WTC11 (cell line): ENCODE measurements around the gene PTP4A2. TPM values are rescaled to one million over a fixed set of nuclear protein-coding genes. Genes with fewer than 3 reads are reported as not detected.
A peak's percentile ranks its signal among the peaks of the same experiment; 100 is the strongest.

ENCODE experiments used
- ATAC-seq: fragments of 200-7000 bp; cut with Tn5 transposase; 2 replicates; pipeline ENCODE4 v1.10.0; 2021; ENCODE audit warnings: mild to moderate bottlenecking, moderate library complexity
- CTCF ChIA-PET: fragments of 300-600 bp; sonication (Branson Sonifier 250); formaldehyde crosslinking; loops from one replicate; lab custom pipeline; 2021; ENCODE audit warnings: antibody characterized with exemption; lab: Charles Lee
- POLR2A ChIA-PET: fragments of 350-600 bp; sonication (Branson Sonifier 250); formaldehyde crosslinking; loops from one replicate; lab custom pipeline; 2021; ENCODE audit warnings: antibody characterized with exemption; lab: Charles Lee
- DNase-seq: peaks from one replicate; pipeline ENCODE4 v3.0.0; 2021; ENCODE audit warnings: low spot score
- H3K27ac Mint-ChIP-seq: 2 replicates; pipeline ENCODE4 v1.8.0; 2021; ENCODE audit warnings: mixed read lengths
- H3K27me3 Mint-ChIP-seq: 2 replicates; pipeline ENCODE4 v1.8.0; 2021; ENCODE audit warnings: low read depth, mild to moderate bottlenecking, moderate library complexity, mixed read lengths
- H3K36me3 Mint-ChIP-seq: 2 replicates; pipeline ENCODE4 v1.8.0; 2021; ENCODE audit warnings: mixed read lengths
- H3K4me1 Mint-ChIP-seq: 2 replicates; pipeline ENCODE4 v1.8.0; 2022; ENCODE audit warnings: mixed read lengths
- H3K4me3 Mint-ChIP-seq: 2 replicates; pipeline ENCODE4 v1.8.0; 2021; ENCODE audit warnings: mild to moderate bottlenecking, moderate library complexity, mixed read lengths
- H3K9me3 Mint-ChIP-seq: 2 replicates; pipeline ENCODE4 v1.8.0; 2021; ENCODE audit warnings: mixed read lengths
- CREM ChIP-seq: sonication (generic); formaldehyde crosslinking; IDR thresholded peaks from 2 replicates; pipeline ENCODE4 v1.8.1; 2022; ENCODE audit warnings: mild to moderate bottlenecking, missing genetic modification reagents, moderate library complexity
- GABPB1 ChIP-seq: sonication (generic); formaldehyde crosslinking; IDR thresholded peaks from 2 replicates; pipeline ENCODE4 v1.8.1; 2023; ENCODE audit warnings: mild to moderate bottlenecking, missing genetic modification reagents
- HMGA2 ChIP-seq: fragments of 250-450 bp; sonication (Bioruptor Pico); IDR thresholded peaks from 2 replicates; pipeline ENCODE4 v1.4.0; 2021; ENCODE audit warnings: mild to moderate bottlenecking, moderate library complexity
- JAZF1 ChIP-seq: fragments of 250-450 bp; sonication (Bioruptor Pico); IDR thresholded peaks from 2 replicates; pipeline ENCODE4 v1.9.0; 2021; ENCODE audit warnings: moderate library complexity, mild to moderate bottlenecking, inconsistent platforms
- KAT7 ChIP-seq: sonication (generic); formaldehyde crosslinking; IDR thresholded peaks from 2 replicates; pipeline ENCODE4 v1.8.1; 2023; ENCODE audit warnings: missing genetic modification reagents, mild to moderate bottlenecking, borderline replicate concordance
- NFATC4 ChIP-seq: fragments of 250-450 bp; sonication (Bioruptor Pico); IDR thresholded peaks from 2 replicates; pipeline ENCODE4 v1.9.0; 2021; ENCODE audit warnings: mild to moderate bottlenecking
- NR2C2 ChIP-seq: sonication (generic); formaldehyde crosslinking; IDR thresholded peaks from 2 replicates; pipeline ENCODE4 v1.8.0; 2022; ENCODE audit warnings: mild to moderate bottlenecking, missing genetic modification reagents
- RELA ChIP-seq: sonication (generic); formaldehyde crosslinking; IDR thresholded peaks from 2 replicates; pipeline ENCODE4 v1.8.1; 2022; ENCODE audit warnings: missing genetic modification reagents, mild to moderate bottlenecking, borderline replicate concordance
- TEAD4 ChIP-seq: sonication (generic); formaldehyde crosslinking; IDR thresholded peaks from 2 replicates; pipeline ENCODE4 v1.8.0; 2022; ENCODE audit warnings: mild to moderate bottlenecking, missing genetic modification reagents
- ZNF232 ChIP-seq: sonication (generic); formaldehyde crosslinking; IDR thresholded peaks from 2 replicates; pipeline ENCODE4 v1.8.0; 2022; ENCODE audit warnings: mild to moderate bottlenecking, missing genetic modification reagents
- ZNF317 ChIP-seq: sonication (generic); formaldehyde crosslinking; IDR thresholded peaks from 2 replicates; pipeline ENCODE4 v1.8.1; 2023; ENCODE audit warnings: low read depth, mild to moderate bottlenecking, moderate library complexity, missing genetic modification reagents, borderline replicate concordance
- total RNA-seq: library from RNA; stranded (reverse); gene quantifications from 3 replicates; pipeline ENCODE4 v1.2.3, GENCODE V29; 2021
- TF ChIP-seq, protein P1 (sequence below): sonication (generic); formaldehyde crosslinking; IDR thresholded peaks from 2 replicates; pipeline ENCODE4 v1.8.1; 2023; ENCODE audit warnings: mild to moderate bottlenecking, missing genetic modification reagents, borderline replicate concordance
- TF ChIP-seq, protein P2 (sequence below): sonication (generic); formaldehyde crosslinking; IDR thresholded peaks from 2 replicates; pipeline ENCODE4 v1.8.1; 2023; ENCODE audit warnings: mild to moderate bottlenecking, missing genetic modification reagents
- TF ChIP-seq, protein P3 (sequence below): sonication (generic); formaldehyde crosslinking; IDR thresholded peaks from 2 replicates; pipeline ENCODE4 v1.8.0; 2023; ENCODE audit warnings: missing genetic modification reagents
- TF ChIP-seq, protein P4 (sequence below): sonication (generic); formaldehyde crosslinking; IDR thresholded peaks from 2 replicates; pipeline ENCODE4 v1.8.1; 2023; ENCODE audit warnings: mild to moderate bottlenecking, moderate library complexity, missing genetic modification reagents
- TF ChIP-seq, protein P5 (sequence below): sonication (generic); formaldehyde crosslinking; IDR thresholded peaks from 2 replicates; pipeline ENCODE4 v1.8.1; 2023; ENCODE audit warnings: mild to moderate bottlenecking, missing genetic modification reagents, moderate library complexity
- TF ChIP-seq, protein P6 (sequence below): sonication (generic); formaldehyde crosslinking; IDR thresholded peaks from 2 replicates; pipeline ENCODE4 v1.8.0; 2022; ENCODE audit warnings: mild to moderate bottlenecking, missing genetic modification reagents
- TF ChIP-seq, protein P7 (sequence below): sonication (generic); formaldehyde crosslinking; IDR thresholded peaks from 2 replicates; pipeline ENCODE4 v1.8.0; 2022; ENCODE audit warnings: mild to moderate bottlenecking, missing genetic modification reagents
- TF ChIP-seq, protein P8 (sequence below): fragments of 250-450 bp; sonication (Bioruptor Pico); conservative IDR thresholded peaks from 2 replicates; pipeline ENCODE4 v1.9.0; 2021; ENCODE audit warnings: mild to moderate bottlenecking
- TF ChIP-seq, protein P9 (sequence below): sonication (generic); formaldehyde crosslinking; IDR thresholded peaks from 2 replicates; pipeline ENCODE4 v1.8.1; 2023; ENCODE audit warnings: mild to moderate bottlenecking, missing genetic modification reagents, moderate library complexity

The PTP4A2 gene
- total RNA-seq, 1 experiment from 2014 or later = 172 TPM

DNA sequence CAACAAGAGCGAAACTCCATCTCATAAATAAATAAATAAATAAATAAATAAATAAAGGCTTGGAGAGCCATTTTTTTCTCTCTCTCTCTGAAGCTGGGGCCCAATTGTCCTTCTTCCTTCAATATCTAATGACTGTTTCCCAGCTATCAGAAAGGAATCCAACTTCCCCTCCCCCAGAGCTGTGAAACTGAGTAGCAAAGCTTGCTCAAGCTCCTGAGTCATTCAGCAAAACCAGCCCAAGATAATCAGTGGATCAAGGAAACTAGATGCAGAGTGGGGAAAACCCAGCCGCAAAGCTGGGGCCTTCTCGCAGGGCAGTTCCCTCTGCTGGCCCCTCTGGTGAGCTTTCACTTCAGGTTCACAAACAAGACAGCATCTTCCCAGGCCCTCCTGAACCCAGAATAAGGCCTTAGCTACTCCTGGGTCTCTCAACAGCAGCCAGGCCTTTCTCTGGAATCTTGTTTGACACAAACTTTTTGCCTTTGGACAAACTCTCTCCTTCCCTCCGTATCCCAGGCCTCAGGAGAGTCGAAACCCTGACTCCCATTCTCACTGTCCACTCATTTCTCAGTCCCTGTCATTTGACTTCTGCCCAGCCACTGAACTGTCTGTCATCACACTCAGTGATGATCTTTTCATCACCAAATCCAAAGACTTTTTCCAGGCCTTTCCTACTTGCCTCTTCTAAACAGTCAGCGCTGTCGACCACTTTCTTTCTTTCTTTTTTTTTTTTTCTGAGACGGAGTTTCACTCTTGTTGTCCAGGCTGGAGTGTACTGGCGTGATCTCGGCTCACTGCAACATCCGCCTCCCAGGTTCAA, 18.0 kb upstream of the PTP4A2 start (continued):
- TF ChIP-seq, protein P1, sequence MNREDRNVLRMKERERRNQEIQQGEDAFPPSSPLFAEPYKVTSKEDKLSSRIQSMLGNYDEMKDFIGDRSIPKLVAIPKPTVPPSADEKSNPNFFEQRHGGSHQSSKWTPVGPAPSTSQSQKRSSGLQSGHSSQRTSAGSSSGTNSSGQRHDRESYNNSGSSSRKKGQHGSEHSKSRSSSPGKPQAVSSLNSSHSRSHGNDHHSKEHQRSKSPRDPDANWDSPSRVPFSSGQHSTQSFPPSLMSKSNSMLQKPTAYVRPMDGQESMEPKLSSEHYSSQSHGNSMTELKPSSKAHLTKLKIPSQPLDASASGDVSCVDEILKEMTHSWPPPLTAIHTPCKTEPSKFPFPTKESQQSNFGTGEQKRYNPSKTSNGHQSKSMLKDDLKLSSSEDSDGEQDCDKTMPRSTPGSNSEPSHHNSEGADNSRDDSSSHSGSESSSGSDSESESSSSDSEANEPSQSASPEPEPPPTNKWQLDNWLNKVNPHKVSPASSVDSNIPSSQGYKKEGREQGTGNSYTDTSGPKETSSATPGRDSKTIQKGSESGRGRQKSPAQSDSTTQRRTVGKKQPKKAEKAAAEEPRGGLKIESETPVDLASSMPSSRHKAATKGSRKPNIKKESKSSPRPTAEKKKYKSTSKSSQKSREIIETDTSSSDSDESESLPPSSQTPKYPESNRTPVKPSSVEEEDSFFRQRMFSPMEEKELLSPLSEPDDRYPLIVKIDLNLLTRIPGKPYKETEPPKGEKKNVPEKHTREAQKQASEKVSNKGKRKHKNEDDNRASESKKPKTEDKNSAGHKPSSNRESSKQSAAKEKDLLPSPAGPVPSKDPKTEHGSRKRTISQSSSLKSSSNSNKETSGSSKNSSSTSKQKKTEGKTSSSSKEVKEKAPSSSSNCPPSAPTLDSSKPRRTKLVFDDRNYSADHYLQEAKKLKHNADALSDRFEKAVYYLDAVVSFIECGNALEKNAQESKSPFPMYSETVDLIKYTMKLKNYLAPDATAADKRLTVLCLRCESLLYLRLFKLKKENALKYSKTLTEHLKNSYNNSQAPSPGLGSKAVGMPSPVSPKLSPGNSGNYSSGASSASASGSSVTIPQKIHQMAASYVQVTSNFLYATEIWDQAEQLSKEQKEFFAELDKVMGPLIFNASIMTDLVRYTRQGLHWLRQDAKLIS (CRISPR knock-in tag) = no peak
- TF ChIP-seq ZNF232 (CRISPR knock-in tag) = no peak
- TF ChIP-seq HMGA2 = no peak
- TF ChIP-seq NR2C2 (CRISPR knock-in tag) = no peak
- TF ChIP-seq CREM = no peak
- TF ChIP-seq JAZF1 (CRISPR knock-in tag) = no peak
- no peak for TF ChIP-seq ZNF317 (CRISPR knock-in tag)
- TF ChIP-seq, protein P2, sequence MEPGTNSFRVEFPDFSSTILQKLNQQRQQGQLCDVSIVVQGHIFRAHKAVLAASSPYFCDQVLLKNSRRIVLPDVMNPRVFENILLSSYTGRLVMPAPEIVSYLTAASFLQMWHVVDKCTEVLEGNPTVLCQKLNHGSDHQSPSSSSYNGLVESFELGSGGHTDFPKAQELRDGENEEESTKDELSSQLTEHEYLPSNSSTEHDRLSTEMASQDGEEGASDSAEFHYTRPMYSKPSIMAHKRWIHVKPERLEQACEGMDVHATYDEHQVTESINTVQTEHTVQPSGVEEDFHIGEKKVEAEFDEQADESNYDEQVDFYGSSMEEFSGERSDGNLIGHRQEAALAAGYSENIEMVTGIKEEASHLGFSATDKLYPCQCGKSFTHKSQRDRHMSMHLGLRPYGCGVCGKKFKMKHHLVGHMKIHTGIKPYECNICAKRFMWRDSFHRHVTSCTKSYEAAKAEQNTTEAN (CRISPR knock-in tag) = no peak
- TF ChIP-seq NFATC4 (CRISPR knock-in tag) = no peak
- no peak for TF ChIP-seq TEAD4
- TF ChIP-seq, protein P3, sequence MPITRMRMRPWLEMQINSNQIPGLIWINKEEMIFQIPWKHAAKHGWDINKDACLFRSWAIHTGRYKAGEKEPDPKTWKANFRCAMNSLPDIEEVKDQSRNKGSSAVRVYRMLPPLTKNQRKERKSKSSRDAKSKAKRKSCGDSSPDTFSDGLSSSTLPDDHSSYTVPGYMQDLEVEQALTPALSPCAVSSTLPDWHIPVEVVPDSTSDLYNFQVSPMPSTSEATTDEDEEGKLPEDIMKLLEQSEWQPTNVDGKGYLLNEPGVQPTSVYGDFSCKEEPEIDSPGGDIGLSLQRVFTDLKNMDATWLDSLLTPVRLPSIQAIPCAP (CRISPR knock-in tag) = no peak
- TF ChIP-seq, all 79 proteins: peak for 0

DNA sequence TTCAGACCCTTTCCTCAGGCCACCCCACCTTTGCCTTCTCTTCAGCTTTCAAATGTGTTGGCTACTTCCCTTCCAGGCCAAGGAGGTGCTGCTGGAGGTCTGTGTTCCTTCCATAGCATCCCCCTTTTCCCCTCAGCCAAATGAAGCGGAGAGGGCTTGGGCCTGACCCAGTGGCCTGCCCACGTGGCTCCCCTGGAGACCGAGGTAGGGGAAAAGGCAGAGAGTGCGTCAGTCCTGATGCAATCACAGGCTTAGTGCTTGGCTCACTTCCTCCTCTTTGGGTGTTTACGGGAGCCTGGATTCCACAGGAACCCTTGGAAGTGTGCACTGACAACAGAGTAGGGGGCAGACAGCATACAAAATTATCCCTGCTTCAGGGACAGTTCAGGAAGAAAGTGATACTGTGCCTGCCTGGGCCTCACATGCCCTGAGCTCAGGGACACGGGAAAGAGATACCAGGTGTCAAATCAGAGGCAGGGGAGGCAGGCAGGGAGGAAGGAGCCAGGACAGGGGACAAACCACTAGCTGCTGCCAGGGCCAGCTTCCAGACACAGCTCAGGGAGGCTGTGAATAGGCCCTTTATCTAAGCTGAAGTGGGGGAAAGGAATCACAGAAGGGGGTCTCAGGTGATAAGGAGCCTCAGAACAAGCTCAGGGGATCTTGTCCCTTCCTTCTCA, 16.6 kb upstream of the PTP4A2 start:
- peaks cover 2% of the 10 kb centered on the region; the same call in 1 of the 2 replicates for H3K27me3 Mint-ChIP-seq
- CTCF ChIA-PET = interaction anchor here (0.7 to 5.6 kb wide), 17 partner anchors 9 to 261 kb away, joined by 3 to 77 read pairs (median 4); partner anchors contain the start of genes PTP4A2 and SPOCD1
- no peaks in the 10 kb centered on the region for H3K9me3 Mint-ChIP-seq
- TF ChIP-seq, protein P4, sequence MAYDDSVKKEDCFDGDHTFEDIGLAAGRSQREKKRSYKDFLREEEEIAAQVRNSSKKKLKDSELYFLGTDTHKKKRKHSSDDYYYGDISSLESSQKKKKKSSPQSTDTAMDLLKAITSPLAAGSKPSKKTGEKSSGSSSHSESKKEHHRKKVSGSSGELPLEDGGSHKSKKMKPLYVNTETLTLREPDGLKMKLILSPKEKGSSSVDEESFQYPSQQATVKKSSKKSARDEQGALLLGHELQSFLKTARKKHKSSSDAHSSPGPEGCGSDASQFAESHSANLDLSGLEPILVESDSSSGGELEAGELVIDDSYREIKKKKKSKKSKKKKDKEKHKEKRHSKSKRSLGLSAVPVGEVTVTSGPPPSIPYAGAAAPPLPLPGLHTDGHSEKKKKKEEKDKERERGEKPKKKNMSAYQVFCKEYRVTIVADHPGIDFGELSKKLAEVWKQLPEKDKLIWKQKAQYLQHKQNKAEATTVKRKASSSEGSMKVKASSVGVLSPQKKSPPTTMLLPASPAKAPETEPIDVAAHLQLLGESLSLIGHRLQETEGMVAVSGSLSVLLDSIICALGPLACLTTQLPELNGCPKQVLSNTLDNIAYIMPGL = no peak
- TF ChIP-seq, protein P5, sequence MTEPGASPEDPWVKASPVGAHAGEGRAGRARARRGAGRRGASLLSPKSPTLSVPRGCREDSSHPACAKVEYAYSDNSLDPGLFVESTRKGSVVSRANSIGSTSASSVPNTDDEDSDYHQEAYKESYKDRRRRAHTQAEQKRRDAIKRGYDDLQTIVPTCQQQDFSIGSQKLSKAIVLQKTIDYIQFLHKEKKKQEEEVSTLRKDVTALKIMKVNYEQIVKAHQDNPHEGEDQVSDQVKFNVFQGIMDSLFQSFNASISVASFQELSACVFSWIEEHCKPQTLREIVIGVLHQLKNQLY (CRISPR knock-in tag) = no peak
- TF ChIP-seq, protein P6, sequence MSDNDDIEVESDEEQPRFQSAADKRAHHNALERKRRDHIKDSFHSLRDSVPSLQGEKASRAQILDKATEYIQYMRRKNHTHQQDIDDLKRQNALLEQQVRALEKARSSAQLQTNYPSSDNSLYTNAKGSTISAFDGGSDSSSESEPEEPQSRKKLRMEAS = peak; percentile 76
- no peak for TF ChIP-seq KAT7
- TF ChIP-seq, protein P7, sequence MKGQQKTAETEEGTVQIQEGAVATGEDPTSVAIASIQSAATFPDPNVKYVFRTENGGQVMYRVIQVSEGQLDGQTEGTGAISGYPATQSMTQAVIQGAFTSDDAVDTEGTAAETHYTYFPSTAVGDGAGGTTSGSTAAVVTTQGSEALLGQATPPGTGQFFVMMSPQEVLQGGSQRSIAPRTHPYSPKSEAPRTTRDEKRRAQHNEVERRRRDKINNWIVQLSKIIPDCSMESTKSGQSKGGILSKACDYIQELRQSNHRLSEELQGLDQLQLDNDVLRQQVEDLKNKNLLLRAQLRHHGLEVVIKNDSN = peak; percentile 40; the same call in 1 of the 2 replicates
- peak; percentile 99 for TF ChIP-seq GABPB1 (CRISPR knock-in tag)
- TF ChIP-seq, protein P8, sequence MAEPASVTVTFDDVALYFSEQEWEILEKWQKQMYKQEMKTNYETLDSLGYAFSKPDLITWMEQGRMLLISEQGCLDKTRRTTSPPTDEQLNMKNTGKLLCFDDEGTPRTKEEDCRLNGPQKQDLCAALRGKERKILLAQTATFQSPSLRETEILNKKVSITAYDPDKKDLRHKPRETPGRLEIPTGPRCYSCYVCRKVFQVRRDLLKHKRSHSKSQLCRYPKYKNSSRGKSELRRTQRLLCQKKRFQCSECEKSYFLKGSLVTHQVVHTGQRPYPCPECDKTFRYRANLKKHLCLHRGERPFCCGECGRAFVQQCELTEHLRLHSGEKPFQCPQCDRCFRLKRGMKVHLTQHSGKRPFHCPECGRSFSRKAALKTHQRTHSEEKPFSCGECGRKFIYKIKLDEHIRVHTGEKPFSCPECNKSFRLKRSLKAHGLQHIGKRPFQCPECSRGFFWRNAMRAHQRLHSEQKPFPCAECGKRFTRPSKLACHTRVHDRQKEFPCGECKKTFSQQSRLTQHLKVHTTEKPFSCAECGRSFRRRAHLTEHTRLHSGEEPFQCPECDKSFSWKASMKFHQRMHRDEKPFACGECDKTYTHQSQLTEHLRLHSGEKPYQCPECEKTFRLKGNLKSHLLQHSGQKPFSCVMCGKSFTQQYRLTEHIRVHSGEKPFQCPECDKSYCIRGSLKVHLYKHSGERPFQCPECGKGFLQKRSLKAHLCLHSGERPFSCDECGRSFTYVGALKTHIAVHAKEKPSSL (CRISPR knock-in tag) = no peak
- TF ChIP-seq RELA (CRISPR knock-in tag) = no peak
- TF ChIP-seq, protein P9, sequence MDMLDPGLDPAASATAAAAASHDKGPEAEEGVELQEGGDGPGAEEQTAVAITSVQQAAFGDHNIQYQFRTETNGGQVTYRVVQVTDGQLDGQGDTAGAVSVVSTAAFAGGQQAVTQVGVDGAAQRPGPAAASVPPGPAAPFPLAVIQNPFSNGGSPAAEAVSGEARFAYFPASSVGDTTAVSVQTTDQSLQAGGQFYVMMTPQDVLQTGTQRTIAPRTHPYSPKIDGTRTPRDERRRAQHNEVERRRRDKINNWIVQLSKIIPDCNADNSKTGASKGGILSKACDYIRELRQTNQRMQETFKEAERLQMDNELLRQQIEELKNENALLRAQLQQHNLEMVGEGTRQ = no peak
- TF ChIP-seq, all 79 proteins: peak for 3
- no peak for DNase-seq
- Mint-ChIP-seq H3K27ac (peak overlapping the region; percentile 67), H3K36me3 (no peaks in the 10 kb centered on the region), H3K4me3 (no peak overlapping the region), H3K4me1 (peaks cover 40% of the 10 kb centered on the region)
- ATAC-seq = peak; percentile 50
- POLR2A ChIA-PET = interaction anchor here (0.5 to 3.1 kb wide), 5 partner anchors 9 to 127 kb away, joined by 3 to 23 read pairs (median 6); partner anchors contain the start of genes KHDRBS1 and PTP4A2
